SKM-1 (cell line): ENCODE data around the gene PXK.
"Not testable (repeated sequence)": the region's sequence is repeated elsewhere in the genome, so short reads cannot be mapped to it uniquely, and the experiment has no call there.

Experiments
- DNase-seq: peaks from one replicate; lab custom pipeline; 2025; ENCODE audit not compliant: unreplicated experiment; lab: John Stamatoyannopoulos, UW

The PXK gene

GRCh38 chr3:58414538-58415197 is 82.0 kb downstream of the PXK start:
- DNase-seq, result peak; percentile 34

- DNase-seq, result no peak
Observed at GRCh38 chr3:58416191-58416590, 83.5 kb downstream of the PXK start.

- DNase-seq, result no peak
Observed at GRCh38 chr3:58417075-58417474, 84.4 kb downstream of the PXK start.

- DNase-seq, result no peak
Observed at GRCh38 chr3:58418227-58418626, 85.5 kb downstream of the PXK start.

GRCh38 chr3:58419780-58420507 is 87.3 kb downstream of the PXK start:
- no peak for DNase-seq

- DNase-seq, result no peak
Observed at GRCh38 chr3:58421004-58421403, 88.3 kb downstream of the PXK start.

- no peak for DNase-seq
Observed at GRCh38 chr3:58422756-58423325, 90.1 kb downstream of the PXK start.

- no peak for DNase-seq
Observed at GRCh38 chr3:58424613-58425012, 91.9 kb downstream of the PXK start.

- no peak for DNase-seq
Observed at GRCh38 chr3:58425782-58426181, 93.1 kb downstream of the PXK start.

- DNase-seq, result no peak
Observed at GRCh38 chr3:58427661-58428361, 95.1 kb downstream of the PXK start.

- DNase-seq, result no peak
Observed at GRCh38 chr3:58429657-58430056, 97.0 kb downstream of the PXK start.

GRCh38 chr3:58432905-58433304 is 100.2 kb downstream of the PXK start:
- DNase-seq, result no peak

GRCh38 chr3:58433400-58434167 is 100.9 kb downstream of the PXK start, which contains the start of gene PDHB:
Gene PDHB, minus strand, starts transcription at chr3:58433832. Its CDS starts 23 bp downstream, at chr3:58433809.
- peak; percentile 63 for DNase-seq

- no peak for DNase-seq
Observed at GRCh38 chr3:58434168-58434504, 101.4 kb downstream of the PXK start.

GRCh38 chr3:58434511-58434910 is 101.8 kb downstream of the PXK start:
- DNase-seq, result no peak

GRCh38 chr3:58434990-58435389 is 102.3 kb downstream of the PXK start:
- no peak for DNase-seq

GRCh38 chr3:58437276-58437675 is 104.6 kb downstream of the PXK start:
- DNase-seq, result not testable (repeated sequence)

GRCh38 chr3:58440996-58441355 is 108.3 kb downstream of the PXK start:
- not testable (repeated sequence) for DNase-seq

- no peak for DNase-seq
Observed at GRCh38 chr3:58441514-58442450, 109.1 kb downstream of the PXK start.

- DNase-seq, result no peak
Observed at GRCh38 chr3:58452176-58452575, 119.5 kb downstream of the PXK start.
